Ishikawa (cell line): Measurements from ENCODE around the gene DDAH1.

Experiments used
- EP300 ChIP-seq: IDR thresholded peaks from 2 replicates; pipeline ENCODE4 v1.6.1; 2012; ENCODE audit warnings: borderline replicate concordance
- RAD21 ChIP-seq: IDR thresholded peaks from 2 replicates; pipeline ENCODE4 v1.6.1; 2012; ENCODE audit warnings: low read depth
- TAF1 ChIP-seq: IDR thresholded peaks from 2 replicates; pipeline ENCODE4 v1.6.1; 2012; ENCODE audit warnings: low read depth, mild to moderate bottlenecking
- TF ChIP-seq, protein P1 (sequence below): IDR thresholded peaks from 2 replicates; pipeline ENCODE4 v1.6.1; 2012
- TF ChIP-seq, protein P2 (sequence below): IDR thresholded peaks from 2 replicates; pipeline ENCODE4 v1.6.1; 2012; ENCODE audit warnings: low read depth, mild to moderate bottlenecking

DNA sequence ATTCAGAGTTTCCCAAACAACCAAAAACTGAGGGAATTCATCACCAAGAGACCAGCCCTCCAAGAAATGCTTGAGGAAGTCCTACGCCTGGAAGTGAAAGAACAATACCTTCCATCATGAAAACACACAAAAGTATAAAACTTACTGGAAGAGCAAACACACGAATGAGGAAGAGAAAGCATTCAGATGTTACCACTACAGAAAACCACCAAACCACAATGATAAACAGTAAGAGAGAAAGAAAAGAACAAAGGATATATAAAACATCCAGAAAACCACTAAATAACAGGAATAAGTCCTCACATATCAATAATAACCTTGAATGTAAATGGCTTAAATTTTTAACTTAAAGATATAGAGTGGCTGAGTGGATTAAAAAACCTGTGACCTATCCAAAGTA, 130.0 kb downstream of the DDAH1 start:
- no peak for TF ChIP-seq RAD21
- TF ChIP-seq, protein P1, sequence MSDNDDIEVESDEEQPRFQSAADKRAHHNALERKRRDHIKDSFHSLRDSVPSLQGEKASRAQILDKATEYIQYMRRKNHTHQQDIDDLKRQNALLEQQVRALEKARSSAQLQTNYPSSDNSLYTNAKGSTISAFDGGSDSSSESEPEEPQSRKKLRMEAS: no peak
- TF ChIP-seq, protein P2, sequence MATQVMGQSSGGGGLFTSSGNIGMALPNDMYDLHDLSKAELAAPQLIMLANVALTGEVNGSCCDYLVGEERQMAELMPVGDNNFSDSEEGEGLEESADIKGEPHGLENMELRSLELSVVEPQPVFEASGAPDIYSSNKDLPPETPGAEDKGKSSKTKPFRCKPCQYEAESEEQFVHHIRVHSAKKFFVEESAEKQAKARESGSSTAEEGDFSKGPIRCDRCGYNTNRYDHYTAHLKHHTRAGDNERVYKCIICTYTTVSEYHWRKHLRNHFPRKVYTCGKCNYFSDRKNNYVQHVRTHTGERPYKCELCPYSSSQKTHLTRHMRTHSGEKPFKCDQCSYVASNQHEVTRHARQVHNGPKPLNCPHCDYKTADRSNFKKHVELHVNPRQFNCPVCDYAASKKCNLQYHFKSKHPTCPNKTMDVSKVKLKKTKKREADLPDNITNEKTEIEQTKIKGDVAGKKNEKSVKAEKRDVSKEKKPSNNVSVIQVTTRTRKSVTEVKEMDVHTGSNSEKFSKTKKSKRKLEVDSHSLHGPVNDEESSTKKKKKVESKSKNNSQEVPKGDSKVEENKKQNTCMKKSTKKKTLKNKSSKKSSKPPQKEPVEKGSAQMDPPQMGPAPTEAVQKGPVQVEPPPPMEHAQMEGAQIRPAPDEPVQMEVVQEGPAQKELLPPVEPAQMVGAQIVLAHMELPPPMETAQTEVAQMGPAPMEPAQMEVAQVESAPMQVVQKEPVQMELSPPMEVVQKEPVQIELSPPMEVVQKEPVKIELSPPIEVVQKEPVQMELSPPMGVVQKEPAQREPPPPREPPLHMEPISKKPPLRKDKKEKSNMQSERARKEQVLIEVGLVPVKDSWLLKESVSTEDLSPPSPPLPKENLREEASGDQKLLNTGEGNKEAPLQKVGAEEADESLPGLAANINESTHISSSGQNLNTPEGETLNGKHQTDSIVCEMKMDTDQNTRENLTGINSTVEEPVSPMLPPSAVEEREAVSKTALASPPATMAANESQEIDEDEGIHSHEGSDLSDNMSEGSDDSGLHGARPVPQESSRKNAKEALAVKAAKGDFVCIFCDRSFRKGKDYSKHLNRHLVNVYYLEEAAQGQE: no peak
- no peak for TF ChIP-seq TAF1
- TF ChIP-seq EP300: no peak
